T-cell (primary cell): Measurements from ENCODE around the gene EIPR1. TPM values are rescaled to one million over a fixed set of nuclear protein-coding genes. Genes with fewer than 3 reads are reported as not detected.

ENCODE experiments used
- ATAC-seq, 4 experiments: fragments of 200-7000 bp in 3 of 4; fragments of 150-1000 bp in 1 of 4; cut with Tn5 transposase; replicated peaks in 1 of 4; 1 replicate in 3 of 4; 2 replicates in 1 of 4; pipeline ENCODE4 v1.10.0; 2021; ENCODE audit warnings: moderate library complexity in 3 of 4, mild to moderate bottlenecking in 2 of 4, moderate number of reproducible peaks in 1 of 4
- CTCF ChIA-PET, 2 donors: fragments of 300-600 bp; sonication (Branson Sonifier 250); formaldehyde crosslinking; loops; one replicate each; lab custom pipeline; 2022; ENCODE audit warnings: antibody characterized with exemption in 2 of 2; lab: Charles Lee
- POLR2A ChIA-PET, 2 donors: fragments of 300-600 bp; sonication (Branson Sonifier 250); formaldehyde crosslinking; loops; one replicate each; lab custom pipeline; 2022; ENCODE audit warnings: antibody characterized with exemption in 2 of 2; lab: Charles Lee
- DNase-seq, 35 experiments: peaks; one replicate each; pipeline versions ENCODE4 v3.0.0 to v3.0.0-alpha.2; 2013 to 2023
- H3K27ac ChIP-seq: one replicate; pipeline ENCODE4 v1.5.1; 2013; ENCODE audit warnings: low read length
- H3K27me3 ChIP-seq, 2 experiments: replicated peaks in 1 of 2; 1 replicate in 1 of 2; 2 replicates in 1 of 2; pipeline versions ENCODE4 v1.6.1 to v1.7.0; 2013; ENCODE audit warnings: low read length in 1 of 2, mixed read lengths in 1 of 2; ENCODE audit not compliant: control insufficient read depth in 2 of 2, insufficient read depth in 2 of 2; ENCODE audit errors: extremely low read depth in 1 of 2
- H3K36me3 ChIP-seq, 2 donors: 1 replicate in 1 of 2; 2 replicates in 1 of 2; pipeline versions ENCODE4 v1.6.1 to v1.7.0; 2013; ENCODE audit warnings: low read length in 1 of 2; ENCODE audit not compliant: control insufficient read depth in 2 of 2, insufficient read depth in 1 of 2; ENCODE audit errors: extremely low read depth in 1 of 2
- H3K4me1 ChIP-seq, 2 experiments: 1 replicate in 1 of 2; 2 replicates in 1 of 2; pipeline versions ENCODE4 v1.6.1 to v1.7.0; 2013; ENCODE audit warnings: low read length in 2 of 2, mixed read lengths in 1 of 2; ENCODE audit not compliant: insufficient read depth in 2 of 2, control insufficient read depth in 1 of 2; ENCODE audit errors: extremely low read depth in 1 of 2
- H3K4me3 ChIP-seq, 2 donors: 1 replicate in 1 of 2; 2 replicates in 1 of 2; pipeline versions ENCODE4 v1.5.1 to v1.7.0; 2013; ENCODE audit warnings: mild to moderate bottlenecking in 2 of 2, low read length in 1 of 2, moderate library complexity in 1 of 2; ENCODE audit not compliant: control insufficient read depth in 1 of 2; ENCODE audit errors: extremely low read depth in 1 of 2
- H3K9me3 ChIP-seq: 2 replicates; pipeline ENCODE4 v1.7.0; 2013
- H3K27ac Mint-ChIP-seq, 2 donors: one replicate each; pipeline ENCODE4 v1.8.0; 2020 to 2021; ENCODE audit warnings: mild to moderate bottlenecking in 2 of 2, mixed read lengths in 2 of 2
- H3K27me3 Mint-ChIP-seq, 2 donors: one replicate each; pipeline ENCODE4 v1.8.0; 2021 to 2022; ENCODE audit warnings: mixed read lengths in 2 of 2
- H3K36me3 Mint-ChIP-seq: one replicate; pipeline ENCODE4 v1.8.0; 2021; ENCODE audit warnings: mixed read lengths
- H3K4me1 Mint-ChIP-seq, 3 donors: one replicate each; pipeline ENCODE4 v1.8.0; 2020 to 2022; ENCODE audit warnings: mixed read lengths in 3 of 3, mild to moderate bottlenecking in 1 of 3
- H3K4me3 Mint-ChIP-seq, 3 donors: one replicate each; pipeline ENCODE4 v1.8.0; 2020 to 2022; ENCODE audit warnings: mild to moderate bottlenecking in 3 of 3, mixed read lengths in 3 of 3, moderate library complexity in 3 of 3
- H3K9me3 Mint-ChIP-seq, 3 donors: one replicate each; pipeline ENCODE4 v1.8.0; 2020 to 2022; ENCODE audit warnings: mixed read lengths in 3 of 3
- WGBS: methylation state at CpG from one replicate; pipeline ENCODE4 v1.1.5; 2013; ENCODE audit warnings: missing lambda C conversion rate; ENCODE audit not compliant: insufficient coverage; 5-methylcytosine and 5-hydroxymethylcytosine counted together
- total RNA-seq, 35 experiments: library from RNA in 6 of 35; stranded (reverse) in 6 of 35; fragments of 120-200 nt in 1 of 35; gene quantifications; one replicate each; pipeline versions ENCODE4 v1.2.1 to v1.2.4 and lab custom pipeline; 2013 to 2026

Gene EIPR1
- total RNA-seq, 5 donors from 2014 or later (not counting 1 experiment from before 2014, with no cell fraction given), result 26.0 to 36.4 (median 27.8) TPM

DNA sequence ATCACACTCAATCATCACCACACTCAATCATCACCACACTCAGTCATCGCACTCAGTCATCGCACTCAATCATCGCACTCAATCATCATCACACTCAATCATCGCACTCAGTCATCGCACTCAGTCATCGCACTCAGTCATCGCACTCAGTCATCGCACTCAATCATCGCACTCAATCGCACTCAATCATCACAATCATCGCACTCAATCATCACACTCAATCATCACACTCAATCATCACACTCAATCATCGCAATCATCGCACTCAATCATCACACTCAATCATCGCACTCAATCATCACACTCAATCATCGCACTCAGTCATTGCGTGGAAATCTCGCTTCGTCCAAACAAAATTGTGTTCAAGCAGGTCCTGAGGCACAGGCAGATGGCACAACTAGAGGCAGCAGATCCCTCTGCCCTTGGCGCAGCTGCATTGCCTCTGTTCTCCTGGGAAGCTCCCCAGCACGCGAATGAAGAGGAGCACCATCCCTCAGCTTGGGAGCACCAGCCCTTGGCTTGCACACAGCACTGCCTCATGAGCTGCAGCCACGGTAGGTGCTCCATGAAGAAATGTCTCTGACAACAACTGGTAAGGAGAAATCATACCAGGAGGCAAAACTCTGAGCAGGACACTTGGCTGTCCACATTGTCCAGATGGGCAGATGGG, 108.1 kb downstream of the EIPR1 start:
- no peaks in the 10 kb centered on the region for H3K9me3 Mint-ChIP-seq
- POLR2A ChIA-PET, result no interaction called here
- H3K4me3 Mint-ChIP-seq, result no peak overlapping the region

GRCh38 chr2:3268705-3269029, 109.0 kb downstream of the EIPR1 start:
- Histone ChIP-seq H3K27me3 (no peaks in the 10 kb centered on the region), H3K9me3 (no peaks in the 10 kb centered on the region), H3K36me3 (peaks cover 4 to 7% of the 10 kb centered on the region in 2 donors), H3K4me1 (no peaks in the 10 kb centered on the region), H3K4me3 (no peak overlapping the region), H3K27ac (no peak overlapping the region)
- ChIA-PET CTCF (no interaction called here), POLR2A (no interaction called here)
- Mint-ChIP-seq H3K9me3 (no peaks in the 10 kb centered on the region), H3K4me1 (peaks cover 0 to 11% (median 0%) of the 10 kb centered on the region in 3 donors), H3K4me3 (no peak overlapping the region), H3K27ac (no peak overlapping the region), H3K36me3 (peaks cover 38% of the 10 kb centered on the region), H3K27me3 (no peaks in the 10 kb centered on the region)
- WGBS, result no CpG with 5 or more reads among the region's 6 CpGs
- DNase-seq, result no peak
- ATAC-seq, result no peak

More for the DNA sequence above, 108.1 kb downstream of the EIPR1 start:
- Mint-ChIP-seq H3K4me1 (peaks cover 0 to 11% (median 0%) of the 10 kb centered on the region in 3 donors), H3K36me3 (peaks cover 37% of the 10 kb centered on the region), H3K27ac (no peak overlapping the region), H3K27me3 (no peaks in the 10 kb centered on the region)
- ATAC-seq, result no peak
- Histone ChIP-seq H3K4me3 (no peak overlapping the region), H3K9me3 (no peaks in the 10 kb centered on the region), H3K27ac (no peak overlapping the region), H3K27me3 (no peaks in the 10 kb centered on the region), H3K4me1 (no peaks in the 10 kb centered on the region), H3K36me3 (peaks cover 4 to 13% of the 10 kb centered on the region in 2 donors)
- WGBS, result 100% methylated on average over 11 of the region's 22 CpGs
- DNase-seq, result no peak
- CTCF ChIA-PET, result no interaction called here

DNA sequence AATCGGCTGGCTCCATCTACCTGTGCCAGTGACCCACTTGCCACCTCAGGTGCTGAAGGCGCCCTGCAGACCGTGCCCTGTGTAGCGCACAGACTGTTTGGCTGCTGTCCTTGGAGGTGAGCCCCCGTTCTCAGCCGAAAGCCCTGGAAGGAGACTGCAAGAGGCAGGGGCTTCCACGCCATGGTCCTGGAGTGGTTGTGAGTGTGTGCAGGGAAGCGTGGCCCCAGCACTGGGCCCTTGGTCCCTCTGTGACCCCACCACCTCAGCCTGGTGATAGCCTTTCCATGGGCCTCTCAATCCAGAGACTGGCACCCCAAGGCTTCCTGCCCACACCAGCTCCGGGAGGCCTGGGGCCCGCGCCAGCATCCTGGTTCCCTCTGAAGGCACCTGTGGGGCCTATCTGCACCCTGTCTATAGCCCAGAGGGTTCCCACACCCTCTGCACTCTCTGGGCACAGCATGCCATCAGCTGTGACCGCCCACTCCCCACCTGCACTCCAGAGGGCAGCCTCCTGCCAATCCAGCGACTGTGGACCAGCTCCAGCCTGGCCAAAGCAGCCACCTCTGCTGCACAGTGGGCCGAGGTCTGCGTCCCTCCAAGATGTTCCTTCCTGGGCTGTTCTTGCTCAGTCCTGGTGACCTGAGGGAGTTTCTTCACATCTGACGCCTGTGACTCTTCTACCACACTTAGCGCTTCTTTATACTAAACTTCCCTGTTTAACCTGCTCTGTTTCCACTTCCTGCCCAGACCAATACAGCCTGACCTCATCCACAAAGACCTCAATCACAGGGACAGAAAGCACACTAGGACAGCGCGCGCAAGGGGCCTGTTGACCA, 109.5 kb downstream of the EIPR1 start:
- CTCF ChIA-PET, result no interaction called here
- no peak for DNase-seq
- ATAC-seq, result no peak
- H3K4me1 ChIP-seq, result no peaks in the 10 kb centered on the region
- Mint-ChIP-seq H3K36me3 (peaks cover 37% of the 10 kb centered on the region), H3K27ac (no peak overlapping the region), H3K4me3 (no peak overlapping the region), H3K27me3 (no peaks in the 10 kb centered on the region), H3K4me1 (peaks cover 0 to 11% (median 0%) of the 10 kb centered on the region in 3 donors), H3K9me3 (no peaks in the 10 kb centered on the region)
- H3K9me3 ChIP-seq, result no peaks in the 10 kb centered on the region
- POLR2A ChIA-PET, result no interaction called here
- H3K4me3 ChIP-seq, result no peak overlapping the region
- H3K36me3 ChIP-seq, result peaks cover 4 to 6% of the 10 kb centered on the region in 2 donors
- no peak overlapping the region for H3K27ac ChIP-seq
- 96% methylated on average over 12 of the region's 20 CpGs for WGBS
- H3K27me3 ChIP-seq, result no peaks in the 10 kb centered on the region

GRCh38 chr2:3266925-3267867, 110.4 kb downstream of the EIPR1 start:
- peaks cover 0 to 11% (median 0%) of the 10 kb centered on the region in 3 donors for H3K4me1 Mint-ChIP-seq
- Histone ChIP-seq H3K4me3 (no peak overlapping the region), H3K27ac (no peak overlapping the region), H3K4me1 (no peaks in the 10 kb centered on the region), H3K9me3 (no peaks in the 10 kb centered on the region), H3K27me3 (no peaks in the 10 kb centered on the region), H3K36me3 (peaks cover 4 to 8% of the 10 kb centered on the region in 2 donors)
- ATAC-seq (no peak), DNase-seq (no peak)
- WGBS, result 98% methylated on average over 10 of the region's 15 CpGs
- no peaks in the 10 kb centered on the region for H3K9me3 Mint-ChIP-seq
- CTCF ChIA-PET, result no interaction called here
- no peak overlapping the region for H3K4me3 Mint-ChIP-seq
- no peaks in the 10 kb centered on the region for H3K27me3 Mint-ChIP-seq
- no peak overlapping the region for H3K27ac Mint-ChIP-seq
- POLR2A ChIA-PET, result no interaction called here
- peaks cover 39% of the 10 kb centered on the region for H3K36me3 Mint-ChIP-seq

- Mint-ChIP-seq H3K27me3 (no peaks in the 10 kb centered on the region), H3K36me3 (peaks cover 39% of the 10 kb centered on the region), H3K4me1 (peaks cover 0 to 11% (median 0%) of the 10 kb centered on the region in 3 donors), H3K27ac (no peak overlapping the region), H3K9me3 (no peaks in the 10 kb centered on the region), H3K4me3 (no peak overlapping the region)
- Histone ChIP-seq H3K9me3 (no peaks in the 10 kb centered on the region), H3K4me3 (no peak overlapping the region), H3K27ac (no peak overlapping the region), H3K27me3 (no peaks in the 10 kb centered on the region), H3K36me3 (peaks cover 4 to 8% of the 10 kb centered on the region in 2 donors), H3K4me1 (no peaks in the 10 kb centered on the region)
- CTCF ChIA-PET, result no interaction called here
- POLR2A ChIA-PET, result no interaction called here
- no peak for DNase-seq
- 97% methylated on average over 14 of the region's 20 CpGs for WGBS
- no peak for ATAC-seq
Measured at GRCh38 chr2:3265981-3266924, 111.4 kb downstream of the EIPR1 start.
